ENCODE measurements around the gene ESPNL. TPM values are rescaled to one million over a fixed set of nuclear protein-coding genes. Genes with fewer than 3 reads are reported as not detected.

The ESPNL gene
- polyA plus RNA-seq, 1 donor (not counting 4 experiments of a cell fraction or from before 2014, with no cell fraction given): 0.16 TPM

DNA sequence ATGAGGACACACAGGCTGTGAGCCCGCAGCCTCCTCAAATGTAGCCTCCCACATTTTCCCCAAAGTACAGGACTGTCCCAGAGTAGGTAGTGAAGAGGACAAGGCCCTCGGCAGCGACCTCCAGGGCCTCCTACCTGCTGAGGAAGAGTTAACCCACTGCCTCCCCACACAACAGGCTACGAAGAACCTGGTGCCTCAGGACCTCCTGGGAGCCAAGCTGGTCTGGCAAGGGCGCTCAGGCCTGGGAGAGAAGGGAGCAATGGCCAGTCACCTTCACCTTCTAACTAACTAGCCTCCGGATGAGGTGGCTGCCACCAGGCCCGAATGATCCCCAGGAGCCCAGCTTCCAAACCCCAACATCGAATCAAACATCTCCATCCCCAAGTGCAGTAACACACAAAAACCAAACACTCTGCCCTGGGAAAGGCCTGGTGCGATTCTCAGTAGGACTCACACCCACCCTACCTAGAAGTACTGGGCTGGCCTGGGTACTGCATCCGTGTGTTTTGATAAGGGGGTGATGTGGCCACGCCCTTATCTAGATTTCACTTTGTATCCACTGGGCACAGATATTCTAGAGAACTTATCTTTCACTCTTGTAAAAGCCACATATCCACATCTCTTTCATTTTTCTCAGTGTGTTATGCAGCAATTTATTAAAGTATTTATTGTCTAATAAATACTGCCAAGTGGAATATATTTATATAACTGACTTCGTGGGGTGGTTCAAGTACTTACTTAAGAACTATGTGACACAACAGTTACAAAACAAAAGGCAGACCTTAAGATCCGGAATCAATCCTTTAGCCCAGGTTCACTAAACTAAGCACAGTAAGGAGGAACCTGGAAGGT lies 68.3 kb downstream of the ESPNL start:
- H3K36me3 ChIP-seq (ENCODE audit: control insufficient read depth in 2 of 2, extremely low read depth in 1 of 2, insufficient read depth in 2 of 2, low read length in 2 of 2): peaks cover 18 to 47% of the 10 kb centered on the region in 2 experiments
- H3K27ac ChIP-seq (ENCODE audit: control insufficient read depth, insufficient read depth, low read length): peak overlapping the region; percentile 93
- no peaks in the 10 kb centered on the region for H4K20me1 ChIP-seq (ENCODE audit: control insufficient read depth, extremely low read depth, insufficient read depth, low read length)
- H3K4me2 ChIP-seq (ENCODE audit: control insufficient read depth, extremely low read depth, insufficient read depth, low read depth, low read length): peak overlapping the region; percentile 63
- H2AFZ ChIP-seq (ENCODE audit: control insufficient read depth, low read length): no peak overlapping the region
- no peaks in the 10 kb centered on the region for H3K9me1 ChIP-seq (ENCODE audit: control insufficient read depth, extremely low read depth, insufficient read depth, low read length)
- DNase-seq (ENCODE audit: low read depth, low spot score) (no peak), FAIRE-seq (peak; percentile 9)
- dilution Hi-C loops (cut with MboI; ENCODE audit: extremely low pct_ligation_motif_present, low sequenced_read_pairs): no loop called here
- peaks cover 34% of the 10 kb centered on the region for H3K4me1 ChIP-seq (ENCODE audit: control insufficient read depth, extremely low read depth, insufficient read depth, low read length)
- H3K9me3 ChIP-seq (ENCODE audit: control insufficient read depth, low read depth, low read length): no peaks in the 10 kb centered on the region
- H3K27me3 ChIP-seq (ENCODE audit: control insufficient read depth, extremely low read depth, insufficient read depth, low read length): peaks cover 5% of the 10 kb centered on the region
- H3K9ac ChIP-seq (ENCODE audit: control insufficient read depth, extremely low read depth, insufficient read depth, low read length): peak overlapping the region; percentile 68
- no peaks in the 10 kb centered on the region for H3K79me2 ChIP-seq (ENCODE audit: control insufficient read depth, insufficient read depth, low read length)
- TF ChIP-seq EZH2 (IDR thresholded peaks at IDR 0.05; ENCODE audit: low read length): no peak
- TF ChIP-seq CTCF (optimal IDR thresholded peaks at IDR 0.05 in 1 of 3, IDR thresholded peaks at IDR 0.05 in 1 of 3, conservative IDR thresholded peaks at IDR 0.05 in 1 of 3; ENCODE audit: extremely low read depth in 1 of 3, insufficient read depth in 2 of 3, low read length in 3 of 3): no peak
- H3K4me3 ChIP-seq (ENCODE audit: control insufficient read depth in 2 of 3, extremely low read depth in 1 of 3, insufficient read depth in 2 of 3, low read depth in 1 of 3, low read length in 3 of 3): peak overlapping the region in 1 of 3 experiments; percentile 37

DNA sequence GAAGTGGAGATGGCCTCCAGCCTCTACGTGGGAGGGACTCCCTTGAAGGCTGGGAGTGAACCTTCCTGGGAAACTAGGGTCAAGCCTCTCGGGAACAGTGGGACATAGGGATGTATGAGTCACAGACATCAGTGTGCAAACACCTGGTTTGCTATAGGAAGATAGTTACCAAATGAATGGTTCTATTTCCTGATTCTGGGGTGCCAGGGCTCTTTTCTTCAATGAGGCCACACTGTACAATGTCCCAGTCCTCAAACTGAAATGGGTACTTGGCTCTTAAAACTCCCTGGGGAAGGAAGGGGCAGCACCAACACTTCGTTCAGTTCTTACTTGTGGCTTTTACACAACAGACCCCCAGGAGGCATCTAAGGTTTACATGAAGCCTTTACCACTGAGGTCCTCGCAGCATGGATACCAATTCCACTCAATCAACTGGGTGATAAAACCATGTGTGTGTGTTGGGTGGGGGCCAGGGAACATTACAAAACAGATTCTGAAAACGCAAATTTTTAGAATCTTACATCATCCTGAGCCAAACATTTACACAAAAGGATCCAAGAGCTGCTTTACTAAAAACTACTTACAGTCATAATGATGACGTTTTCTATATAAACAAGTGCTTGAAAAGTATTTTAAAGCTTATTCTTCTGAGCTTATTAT lies 69.0 kb downstream of the ESPNL start:
- H3K9me3 ChIP-seq (ENCODE audit: control insufficient read depth, low read depth, low read length): no peaks in the 10 kb centered on the region
- H3K9ac ChIP-seq (ENCODE audit: control insufficient read depth, extremely low read depth, insufficient read depth, low read length): peak overlapping the region; percentile 68
- dilution Hi-C loops (cut with MboI; ENCODE audit: extremely low pct_ligation_motif_present, low sequenced_read_pairs): no loop called here
- H3K9me1 ChIP-seq (ENCODE audit: control insufficient read depth, extremely low read depth, insufficient read depth, low read length): no peaks in the 10 kb centered on the region
- peak; percentile 28 for DNase-seq (ENCODE audit: low read depth, low spot score)
- no peaks in the 10 kb centered on the region for H3K79me2 ChIP-seq (ENCODE audit: control insufficient read depth, insufficient read depth, low read length)
- H4K20me1 ChIP-seq (ENCODE audit: control insufficient read depth, extremely low read depth, insufficient read depth, low read length): no peaks in the 10 kb centered on the region
- H2AFZ ChIP-seq (ENCODE audit: control insufficient read depth, low read length): no peak overlapping the region
- H3K27me3 ChIP-seq (ENCODE audit: control insufficient read depth, extremely low read depth, insufficient read depth, low read length): no peaks in the 10 kb centered on the region
- peak overlapping the region in 1 of 3 experiments; percentile 37 for H3K4me3 ChIP-seq (ENCODE audit: control insufficient read depth in 2 of 3, extremely low read depth in 1 of 3, insufficient read depth in 2 of 3, low read depth in 1 of 3, low read length in 3 of 3)
- TF ChIP-seq EZH2 (IDR thresholded peaks at IDR 0.05; ENCODE audit: low read length): no peak
- no peak for TF ChIP-seq CTCF (optimal IDR thresholded peaks at IDR 0.05 in 1 of 3, IDR thresholded peaks at IDR 0.05 in 1 of 3, conservative IDR thresholded peaks at IDR 0.05 in 1 of 3; ENCODE audit: extremely low read depth in 1 of 3, insufficient read depth in 2 of 3, low read length in 3 of 3)
- peak; percentile 72 for FAIRE-seq
- H3K27ac ChIP-seq (ENCODE audit: control insufficient read depth, insufficient read depth, low read length): peak overlapping the region; percentile 93
- peaks cover 34% of the 10 kb centered on the region for H3K4me1 ChIP-seq (ENCODE audit: control insufficient read depth, extremely low read depth, insufficient read depth, low read length)
- peaks cover 19 to 54% of the 10 kb centered on the region in 2 experiments for H3K36me3 ChIP-seq (ENCODE audit: control insufficient read depth in 2 of 2, extremely low read depth in 1 of 2, insufficient read depth in 2 of 2, low read length in 2 of 2)
- peak overlapping the region; percentile 63 for H3K4me2 ChIP-seq (ENCODE audit: control insufficient read depth, extremely low read depth, insufficient read depth, low read depth, low read length)
